Activated naive CD4-positive, alpha-beta T cell treated with anti-CD3 and anti-CD28 coated beads, Interleukin-2, amount 50 U/mL, for 24 hours (primary cell): ENCODE results near the gene NOTCH1.

Experiments
- H3K27ac Mint-ChIP-seq: one replicate; pipeline ENCODE4 v1.8.0; 2021; ENCODE audit warnings: mild to moderate bottlenecking, mixed read lengths
- H3K27me3 Mint-ChIP-seq: one replicate; pipeline ENCODE4 v1.8.0; 2021; ENCODE audit warnings: mixed read lengths
- H3K36me3 Mint-ChIP-seq: one replicate; pipeline ENCODE4 v1.8.0; 2021; ENCODE audit warnings: mixed read lengths
- H3K4me1 Mint-ChIP-seq: one replicate; pipeline ENCODE4 v1.8.0; 2021; ENCODE audit warnings: mixed read lengths
- H3K4me3 Mint-ChIP-seq: one replicate; pipeline ENCODE4 v1.8.0; 2021; ENCODE audit warnings: mild to moderate bottlenecking, mixed read lengths
- H3K9me3 Mint-ChIP-seq: one replicate; pipeline ENCODE4 v1.8.0; 2021; ENCODE audit warnings: mixed read lengths

NOTCH1 gene

GRCh38 chr9:136486131-136486530 lies 59.7 kb downstream of the NOTCH1 start:
- H3K27me3 Mint-ChIP-seq, result no peaks in the 10 kb centered on the region
- H3K4me1 Mint-ChIP-seq, result peaks cover 15% of the 10 kb centered on the region
- H3K27ac Mint-ChIP-seq, result no peak overlapping the region
- H3K9me3 Mint-ChIP-seq, result no peaks in the 10 kb centered on the region
- H3K4me3 Mint-ChIP-seq, result no peak overlapping the region
- H3K36me3 Mint-ChIP-seq, result no peaks in the 10 kb centered on the region

GRCh38 chr9:136485049-136486045 lies 60.5 kb downstream of the NOTCH1 start:
- Mint-ChIP-seq H3K4me3 (peak overlapping the region; percentile 68), H3K36me3 (no peaks in the 10 kb centered on the region), H3K27ac (no peak overlapping the region), H3K9me3 (no peaks in the 10 kb centered on the region), H3K4me1 (peaks cover 20% of the 10 kb centered on the region), H3K27me3 (no peaks in the 10 kb centered on the region)

GRCh38 chr9:136484153-136485048 lies 61.4 kb downstream of the NOTCH1 start:
- H3K9me3 Mint-ChIP-seq, result no peaks in the 10 kb centered on the region
- peak overlapping the region; percentile 68 for H3K4me3 Mint-ChIP-seq
- H3K27me3 Mint-ChIP-seq, result no peaks in the 10 kb centered on the region
- peaks cover 3% of the 10 kb centered on the region for H3K36me3 Mint-ChIP-seq
- no peak overlapping the region for H3K27ac Mint-ChIP-seq
- H3K4me1 Mint-ChIP-seq, result peaks cover 27% of the 10 kb centered on the region

GRCh38 chr9:136483589-136484152 lies 62.2 kb downstream of the NOTCH1 start:
- H3K27ac Mint-ChIP-seq, result peak overlapping the region; percentile 82
- H3K36me3 Mint-ChIP-seq, result peaks cover 3% of the 10 kb centered on the region

GRCh38 chr9:136482793-136483588 lies 62.9 kb downstream of the NOTCH1 start, which contains the start of gene SEC16A:
TSS of gene SEC16A (minus strand) at chr9:136483040. CDS start at chr9:136477615, 5,425 bp downstream.
- no peaks in the 10 kb centered on the region for H3K27me3 Mint-ChIP-seq
- no peaks in the 10 kb centered on the region for H3K9me3 Mint-ChIP-seq
- peak within 1 kb of the TSS; percentile 96 for H3K4me3 Mint-ChIP-seq
- H3K36me3 Mint-ChIP-seq, result peaks cover 3% of the 10 kb centered on the region
- H3K27ac Mint-ChIP-seq, result peak within 1 kb of the TSS; percentile 99
- peaks cover 36% of the 10 kb centered on the region for H3K4me1 Mint-ChIP-seq

More at GRCh38 chr9:136483589-136484152, 62.2 kb downstream of the NOTCH1 start:
- H3K4me3 Mint-ChIP-seq, result peak overlapping the region; percentile 96
- peaks cover 32% of the 10 kb centered on the region for H3K4me1 Mint-ChIP-seq
- H3K9me3 Mint-ChIP-seq, result no peaks in the 10 kb centered on the region
- H3K27me3 Mint-ChIP-seq, result no peaks in the 10 kb centered on the region

GRCh38 chr9:136482046-136482792 lies 63.6 kb downstream of the NOTCH1 start:
- Mint-ChIP-seq H3K27me3 (no peaks in the 10 kb centered on the region), H3K4me1 (peaks cover 42% of the 10 kb centered on the region)

GRCh38 chr9:136481558-136481957 lies 64.3 kb downstream of the NOTCH1 start:
- Mint-ChIP-seq H3K27me3 (no peaks in the 10 kb centered on the region), H3K9me3 (no peaks in the 10 kb centered on the region), H3K36me3 (peaks cover 3% of the 10 kb centered on the region), H3K4me1 (peaks cover 42% of the 10 kb centered on the region), H3K4me3 (peak overlapping the region; percentile 90), H3K27ac (peak overlapping the region; percentile 83)

More at GRCh38 chr9:136482046-136482792, 63.6 kb downstream of the NOTCH1 start:
- peaks cover 3% of the 10 kb centered on the region for H3K36me3 Mint-ChIP-seq
- H3K4me3 Mint-ChIP-seq, result peak overlapping the region; percentile 90
- no peaks in the 10 kb centered on the region for H3K9me3 Mint-ChIP-seq
- peak overlapping the region; percentile 83 for H3K27ac Mint-ChIP-seq

- Mint-ChIP-seq H3K9me3 (no peaks in the 10 kb centered on the region), H3K36me3 (peaks cover 5% of the 10 kb centered on the region), H3K4me3 (no peak overlapping the region), H3K27me3 (no peaks in the 10 kb centered on the region), H3K27ac (no peak overlapping the region), H3K4me1 (peaks cover 30% of the 10 kb centered on the region)
Measured at GRCh38 chr9:136476369-136477150, 69.3 kb downstream of the NOTCH1 start.

- no peak overlapping the region for H3K4me3 Mint-ChIP-seq
- no peaks in the 10 kb centered on the region for H3K27me3 Mint-ChIP-seq
- no peaks in the 10 kb centered on the region for H3K9me3 Mint-ChIP-seq
- peaks cover 4% of the 10 kb centered on the region for H3K36me3 Mint-ChIP-seq
- peaks cover 21% of the 10 kb centered on the region for H3K4me1 Mint-ChIP-seq
- no peak overlapping the region for H3K27ac Mint-ChIP-seq
Measured at GRCh38 chr9:136474974-136475865, 70.6 kb downstream of the NOTCH1 start.

GRCh38 chr9:136474021-136474640 lies 71.7 kb downstream of the NOTCH1 start:
- H3K27ac Mint-ChIP-seq, result no peak overlapping the region
- H3K9me3 Mint-ChIP-seq, result no peaks in the 10 kb centered on the region
- peaks cover 2% of the 10 kb centered on the region for H3K36me3 Mint-ChIP-seq
- H3K4me1 Mint-ChIP-seq, result peaks cover 14% of the 10 kb centered on the region
- H3K27me3 Mint-ChIP-seq, result no peaks in the 10 kb centered on the region
- no peak overlapping the region for H3K4me3 Mint-ChIP-seq

- Mint-ChIP-seq H3K4me1 (peaks cover 7% of the 10 kb centered on the region), H3K4me3 (no peak overlapping the region), H3K27me3 (no peaks in the 10 kb centered on the region), H3K36me3 (peaks cover 2% of the 10 kb centered on the region), H3K9me3 (no peaks in the 10 kb centered on the region), H3K27ac (no peak overlapping the region)
Measured at GRCh38 chr9:136473354-136473721, 72.5 kb downstream of the NOTCH1 start.

- H3K9me3 Mint-ChIP-seq, result no peaks in the 10 kb centered on the region
- H3K27me3 Mint-ChIP-seq, result no peaks in the 10 kb centered on the region
- peaks cover 5% of the 10 kb centered on the region for H3K4me1 Mint-ChIP-seq
- H3K4me3 Mint-ChIP-seq, result no peak overlapping the region
- H3K27ac Mint-ChIP-seq, result no peak overlapping the region
- peaks cover 2% of the 10 kb centered on the region for H3K36me3 Mint-ChIP-seq
Measured at GRCh38 chr9:136472640-136473353, 73.1 kb downstream of the NOTCH1 start.
